GM19468 (cell line): ENCODE data around the gene CRISPLD2.

ENCODE experiments used
- ATAC-seq: cut with Tn5 transposase; IDR thresholded peaks from one replicate; pipeline ENCODE4 v1.9.1; 2021; ENCODE audit warnings: mild to moderate bottlenecking, moderate library complexity, moderate number of reproducible peaks; ENCODE audit not compliant: unreplicated experiment; ENCODE audit errors: extremely low read depth

Gene CRISPLD2

GRCh38 chr16:84836967-84837366 lies 17.2 kb downstream of the CRISPLD2 start:
- no peak for ATAC-seq

GRCh38 chr16:84838383-84838948 lies 18.7 kb downstream of the CRISPLD2 start:
- ATAC-seq, result no peak

GRCh38 chr16:84839054-84839453 lies 19.3 kb downstream of the CRISPLD2 start:
- no peak for ATAC-seq

- no peak for ATAC-seq
Measured at GRCh38 chr16:84839956-84840355, 20.2 kb downstream of the CRISPLD2 start.

- ATAC-seq, result no peak
Measured at GRCh38 chr16:84840687-84841627, 21.2 kb downstream of the CRISPLD2 start.

- no peak for ATAC-seq
Measured at GRCh38 chr16:84841787-84842300, 22.1 kb downstream of the CRISPLD2 start.

GRCh38 chr16:84842516-84843148 lies 22.8 kb downstream of the CRISPLD2 start:
- ATAC-seq, result no peak

GRCh38 chr16:84843149-84844048 lies 23.6 kb downstream of the CRISPLD2 start:
- ATAC-seq, result no peak

- no peak for ATAC-seq
Measured at GRCh38 chr16:84844049-84844350, 24.2 kb downstream of the CRISPLD2 start.

- ATAC-seq, result no peak
Measured at GRCh38 chr16:84844559-84845495, 25.0 kb downstream of the CRISPLD2 start.

GRCh38 chr16:84845496-84846002 lies 25.8 kb downstream of the CRISPLD2 start:
- no peak for ATAC-seq

- no peak for ATAC-seq
Measured at GRCh38 chr16:84847564-84848355, 28.0 kb downstream of the CRISPLD2 start.

- no peak for ATAC-seq
Measured at GRCh38 chr16:84848986-84849634, 29.3 kb downstream of the CRISPLD2 start.

- no peak for ATAC-seq
Measured at GRCh38 chr16:84849751-84850150, 30.0 kb downstream of the CRISPLD2 start.

GRCh38 chr16:84850714-84851113 lies 30.9 kb downstream of the CRISPLD2 start:
- ATAC-seq, result no peak

GRCh38 chr16:84851192-84852127 lies 31.7 kb downstream of the CRISPLD2 start:
- ATAC-seq, result no peak
